GM18909 (cell line): ENCODE measurements around the gene ADAMTS18.
A peak's percentile ranks its signal among the peaks of the same experiment; 100 is the strongest.

Experiments used
- ATAC-seq: cut with Tn5 transposase; IDR thresholded peaks from one replicate; pipeline ENCODE4 v1.9.1; 2021; ENCODE audit warnings: mild to moderate bottlenecking; ENCODE audit not compliant: unreplicated experiment, poor library complexity

ADAMTS18 gene

DNA sequence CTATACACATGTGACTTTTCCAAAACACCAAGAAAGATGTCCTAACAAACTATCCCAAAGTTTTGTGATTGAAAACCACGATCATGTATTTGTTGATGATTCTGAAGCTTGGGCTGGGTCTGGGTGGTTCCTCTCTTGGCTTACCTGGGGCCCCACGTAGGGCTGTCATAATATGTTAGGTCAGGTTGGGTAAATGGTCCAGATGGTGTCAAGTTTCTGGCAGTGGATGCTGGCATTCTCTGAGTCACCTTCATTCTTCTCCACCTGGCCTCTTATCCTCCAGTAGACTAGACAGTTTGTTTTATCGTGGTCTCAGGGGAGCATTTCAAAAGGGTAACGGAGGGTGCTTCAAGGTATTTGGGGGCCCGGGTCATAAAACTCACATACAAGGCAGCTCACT lies 196.2 kb downstream of the ADAMTS18 start:
- no peak for ATAC-seq

DNA sequence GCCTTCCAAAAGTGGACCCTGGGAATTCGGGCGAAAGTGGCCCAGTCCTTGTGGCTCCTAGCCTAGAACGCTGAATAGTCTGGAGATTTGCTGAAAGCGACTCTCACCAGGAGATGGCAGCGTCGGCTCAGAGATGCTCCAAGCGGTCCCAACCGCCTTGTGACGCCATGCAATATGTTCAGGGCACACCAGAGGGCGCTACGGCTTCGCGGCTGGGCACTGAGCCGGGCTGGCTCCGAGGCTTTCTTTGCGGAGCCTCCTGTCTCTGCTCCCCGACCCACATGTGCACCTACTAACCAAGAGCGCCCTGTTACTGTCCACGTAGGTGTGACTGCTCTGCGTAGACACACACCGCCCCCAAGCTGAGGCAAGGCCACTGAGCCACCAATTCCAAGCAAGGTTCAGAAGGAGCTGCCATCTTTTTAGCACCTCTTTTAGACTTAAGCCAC lies 198.7 kb downstream of the ADAMTS18 start:
- ATAC-seq = peak; percentile 99

DNA sequence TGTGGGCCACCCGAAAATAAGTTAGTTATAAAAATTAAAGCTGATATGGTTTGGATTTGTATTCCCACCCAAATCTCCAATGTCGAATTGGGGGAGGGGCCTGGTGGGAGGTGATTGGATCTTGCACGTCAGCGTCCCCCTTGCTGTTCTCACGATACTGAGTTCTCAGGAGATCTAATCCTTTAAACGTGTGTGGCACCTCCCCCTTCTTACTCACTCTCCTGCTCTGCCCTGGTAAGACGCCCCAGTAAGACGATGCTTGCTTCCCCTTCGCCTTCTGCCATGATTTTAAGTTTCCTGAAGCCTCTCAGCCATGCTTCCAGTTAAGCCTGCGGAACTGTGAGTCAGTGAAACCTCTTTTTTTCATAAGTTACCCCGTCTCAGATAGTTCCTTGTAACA lies 200.2 kb downstream of the ADAMTS18 start:
- no peak for ATAC-seq

GRCh38 chr16:77233799-77234519 lies 200.9 kb downstream of the ADAMTS18 start:
- no peak for ATAC-seq
